GM23338 (cell line): ENCODE measurements around the gene IMP3. TPM values are rescaled to one million over a fixed set of nuclear protein-coding genes. Genes with fewer than 3 reads are reported as not detected.
A peak's percentile ranks its signal among the peaks of the same experiment; 100 is the strongest.

Source experiments
- ATAC-seq: fragments of 200-7000 bp; cut with Tn5 transposase; 3 replicates; pipeline ENCODE4 v1.9.1; 2020
- DNase-seq: peaks from one replicate; pipeline ENCODE4 v3.0.0-alpha.2; 2015; ENCODE audit warnings: low spot score
- H2AFZ ChIP-seq: fragments of 200-600 bp; sonication (generic); 2 replicates; pipeline ENCODE4 v1.8.0; 2016; ENCODE audit warnings: antibody characterized with exemption, mild to moderate bottlenecking, moderate library complexity
- H3F3A ChIP-seq: fragments of 200-600 bp; sonication (generic); replicated peaks from 2 replicates; pipeline ENCODE4 v1.8.0; 2017; ENCODE audit warnings: antibody characterized with exemption, mixed run types, low read depth
- H3K27ac ChIP-seq: fragments of 200-600 bp; sonication (generic); 2 replicates; pipeline ENCODE4 v1.6.1; 2016; ENCODE audit warnings: low read depth
- H3K27me3 ChIP-seq: fragments of 200-600 bp; sonication (generic); 2 replicates; pipeline ENCODE4 v1.8.0; 2016; ENCODE audit warnings: mild to moderate bottlenecking, mixed run types, moderate library complexity; ENCODE audit not compliant: insufficient read depth
- H3K36me3 ChIP-seq: fragments of 200-600 bp; sonication (generic); 2 replicates; pipeline ENCODE4 v1.8.0; 2016; ENCODE audit warnings: mild to moderate bottlenecking; ENCODE audit not compliant: insufficient read depth
- H3K4me1 ChIP-seq: fragments of 200-600 bp; sonication (generic); 2 replicates; pipeline ENCODE4 v1.8.0; 2016; ENCODE audit warnings: mild to moderate bottlenecking, moderate library complexity; ENCODE audit not compliant: insufficient read depth
- H3K4me2 ChIP-seq: fragments of 200-600 bp; sonication (generic); 2 replicates; pipeline ENCODE4 v1.7.1; 2017; ENCODE audit warnings: mixed run types
- H3K4me3 ChIP-seq: fragments of 200-600 bp; sonication (generic); 2 replicates; pipeline ENCODE4 v1.6.1; 2016; ENCODE audit warnings: mixed run types
- H3K79me2 ChIP-seq: fragments of 200-600 bp; sonication (generic); replicated peaks from 2 replicates; pipeline ENCODE4 v1.8.0; 2017; ENCODE audit warnings: mild to moderate bottlenecking; ENCODE audit not compliant: insufficient read depth
- H3K9me2 ChIP-seq: fragments of 200-600 bp; sonication (generic); 2 replicates; pipeline ENCODE4 v1.8.0; 2017; ENCODE audit not compliant: insufficient read depth
- H4K20me1 ChIP-seq: fragments of 200-600 bp; sonication (generic); replicated peaks from 2 replicates; pipeline ENCODE4 v1.8.0; 2017; ENCODE audit warnings: mild to moderate bottlenecking; ENCODE audit not compliant: insufficient read depth
- H3K27ac Mint-ChIP-seq: 2 replicates; pipeline ENCODE4 v1.8.0; 2020; ENCODE audit warnings: inconsistent platforms, mild to moderate bottlenecking, moderate library complexity, mixed read lengths
- H3K27me3 Mint-ChIP-seq: 3 replicates; pipeline ENCODE4 v1.8.0; 2022; ENCODE audit warnings: low read depth, mild to moderate bottlenecking, moderate library complexity, mixed read lengths, inconsistent platforms; ENCODE audit not compliant: insufficient read depth, poor library complexity
- H3K36me3 Mint-ChIP-seq: 3 replicates; pipeline ENCODE4 v1.8.0; 2021; ENCODE audit warnings: low read depth, mild to moderate bottlenecking, inconsistent platforms, moderate library complexity, mixed read lengths
- H3K4me1 Mint-ChIP-seq: 3 replicates; pipeline ENCODE4 v1.8.0; 2020; ENCODE audit warnings: mild to moderate bottlenecking, inconsistent platforms, mixed read lengths
- H3K4me3 Mint-ChIP-seq: 3 replicates; pipeline ENCODE4 v1.8.0; 2021; ENCODE audit warnings: moderate library complexity, mild to moderate bottlenecking, inconsistent platforms, mixed read lengths
- H3K9me3 Mint-ChIP-seq: 3 replicates; pipeline ENCODE4 v1.8.0; 2020; ENCODE audit warnings: moderate library complexity, mild to moderate bottlenecking, inconsistent platforms, mixed read lengths
- CTCF ChIP-seq, 2 experiments: fragments of 200-600 bp in 1 of 2; sonication (generic) in 1 of 2; conservative IDR thresholded peaks; 2 replicates each; pipeline versions ENCODE4 v1.5.1 to v1.6.1; 2016 to 2017; ENCODE audit warnings: antibody characterized with exemption in 2 of 2, low read depth in 2 of 2, mild to moderate bottlenecking in 2 of 2, moderate library complexity in 1 of 2
- EZH2 ChIP-seq: fragments of 200-600 bp; sonication (generic); IDR thresholded peaks from one replicate; pipeline ENCODE4 v1.8.0; 2017; ENCODE audit warnings: antibody characterized with exemption, mild to moderate bottlenecking, low read depth; ENCODE audit not compliant: unreplicated experiment
- EZH2phosphoT487 ChIP-seq: fragments of 200-600 bp; sonication (generic); IDR thresholded peaks from one replicate; pipeline ENCODE4 v1.8.1; 2018; ENCODE audit warnings: antibody characterized with exemption; ENCODE audit not compliant: unreplicated experiment
- JUNB ChIP-seq: IDR thresholded peaks from one replicate; pipeline ENCODE4 v1.6.1; 2016; ENCODE audit warnings: antibody characterized with exemption; ENCODE audit not compliant: unreplicated experiment
- STAT1 ChIP-seq: IDR thresholded peaks from one replicate; pipeline ENCODE4 v1.6.1; 2016; ENCODE audit warnings: antibody characterized with exemption; ENCODE audit not compliant: unreplicated experiment
- ZNF114 ChIP-seq: fragments of 250-450 bp; sonication (Bioruptor Pico); IDR thresholded peaks from 2 replicates; pipeline ENCODE4 v1.5.0; 2020; ENCODE audit warnings: mild to moderate bottlenecking, moderate library complexity
- ZNF462 ChIP-seq: fragments of 250-450 bp; sonication (Bioruptor Pico); IDR thresholded peaks from 2 replicates; pipeline ENCODE4 v1.5.0; 2020; ENCODE audit warnings: mild to moderate bottlenecking, moderate library complexity
- polyA plus RNA-seq: library from polyadenylated mRNA; unstranded; fragments of >200 nt; fragmentation: Nextera tagmentation; extraction: Ambion mirVana; gene quantifications from 2 replicates; pipeline ENCODE4 v1.2.1, GENCODE V29; 2016
- total RNA-seq: library from RNA; depleted of rRNA; stranded (reverse); fragments of >200 nt; shearing (Covaris generic); gene quantifications from 2 replicates; pipeline ENCODE4 v1.2.3, GENCODE V29; 2014
- TF ChIP-seq, protein P1 (sequence below): IDR thresholded peaks from 2 replicates; pipeline ENCODE4 v1.6.1; 2016; ENCODE audit warnings: antibody characterized with exemption

The IMP3 gene
- total and polyA plus RNA-seq, 2 experiments from 2014 or later: 210 to 319 TPM

GRCh38 chr15:75597667-75598341 lies 42.2 kb downstream of the IMP3 start:
- H3K4me3 ChIP-seq: no peak overlapping the region
- Mint-ChIP-seq H3K36me3 (peaks cover 38% of the 10 kb centered on the region), H3K9me3 (no peaks in the 10 kb centered on the region), H3K27me3 (no peaks in the 10 kb centered on the region), H3K4me3 (no peak overlapping the region; the same call in 2 of the 3 replicates), H3K27ac (no peak overlapping the region), H3K4me1 (no peaks in the 10 kb centered on the region)
- peak; percentile 59 for ATAC-seq
- H3K27ac ChIP-seq: no peak overlapping the region
- 0 out of 2 replicates have a peak, but pooled peaks cover 3% of the 10 kb centered on the region for H3F3A ChIP-seq
- H3K36me3 ChIP-seq: peaks cover 8% of the 10 kb centered on the region
- peak; percentile 72 for DNase-seq
- no peaks in the 10 kb centered on the region for H4K20me1 ChIP-seq
- H3K9me2 ChIP-seq: no peaks in the 10 kb centered on the region
- TF ChIP-seq STAT1: no peak
- TF ChIP-seq EZH2: no peak
- peak; percentile 58 to 61 for TF ChIP-seq CTCF (conservative IDR thresholded peaks at IDR 0.05; ENCODE audit: low read depth in 2 of 2)
- TF ChIP-seq, protein P1, sequence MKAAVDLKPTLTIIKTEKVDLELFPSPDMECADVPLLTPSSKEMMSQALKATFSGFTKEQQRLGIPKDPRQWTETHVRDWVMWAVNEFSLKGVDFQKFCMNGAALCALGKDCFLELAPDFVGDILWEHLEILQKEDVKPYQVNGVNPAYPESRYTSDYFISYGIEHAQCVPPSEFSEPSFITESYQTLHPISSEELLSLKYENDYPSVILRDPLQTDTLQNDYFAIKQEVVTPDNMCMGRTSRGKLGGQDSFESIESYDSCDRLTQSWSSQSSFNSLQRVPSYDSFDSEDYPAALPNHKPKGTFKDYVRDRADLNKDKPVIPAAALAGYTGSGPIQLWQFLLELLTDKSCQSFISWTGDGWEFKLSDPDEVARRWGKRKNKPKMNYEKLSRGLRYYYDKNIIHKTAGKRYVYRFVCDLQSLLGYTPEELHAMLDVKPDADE: no peak
- no peak for TF ChIP-seq ZNF462 (CRISPR knock-in tag)
- no peak for TF ChIP-seq EZH2phosphoT487
- TF ChIP-seq ZNF114 (CRISPR knock-in tag): no peak
- TF ChIP-seq JUNB: no peak
- no peaks in the 10 kb centered on the region for H3K79me2 ChIP-seq
- H3K27me3 ChIP-seq: no peaks in the 10 kb centered on the region
- no peak overlapping the region for H2AFZ ChIP-seq
- no peak overlapping the region for H3K4me2 ChIP-seq
- no peaks in the 10 kb centered on the region for H3K4me1 ChIP-seq
